Adrenal gland (tissue), 19 donors: Measurements from ENCODE around the gene MRNIP. TPM values are rescaled to one million over a fixed set of nuclear protein-coding genes. Genes with fewer than 3 reads are reported as not detected.
A peak's percentile ranks its signal among the peaks of the same experiment; 100 is the strongest.

Experiments used
- DNase-seq, 7 donors: peaks; one replicate each; pipeline ENCODE4 v3.0.0-alpha.2; 2019 to 2020
- H3K27ac ChIP-seq, 5 donors: fragments of 200-600 bp; sonication (generic) in 4 of 5; 1 replicate in 3 of 5; 2 replicates in 2 of 5; pipeline versions ENCODE4 v1.5.1 to v1.8.0; 2016 to 2020; ENCODE audit warnings: mild to moderate bottlenecking in 1 of 5
- H3K27me3 ChIP-seq: fragments of 200-600 bp; 2 replicates; pipeline ENCODE4 v1.8.0; 2021
- H3K36me3 ChIP-seq, 2 donors: fragments of 200-600 bp; replicated peaks in 1 of 2; 1 replicate in 1 of 2; 2 replicates in 1 of 2; pipeline versions ENCODE4 v1.5.1 to v1.8.0; 2018 to 2022
- H3K4me1 ChIP-seq, 2 donors: fragments of 200-600 bp; replicated peaks in 1 of 2; 1 replicate in 1 of 2; 2 replicates in 1 of 2; pipeline versions ENCODE4 v1.5.1 to v1.8.0; 2018 to 2021
- H3K4me3 ChIP-seq, 4 donors: fragments of 200-600 bp; sonication (generic) in 3 of 4; one replicate each; pipeline ENCODE4 v1.5.1; 2016 to 2018
- H3K9me3 ChIP-seq, 3 donors: fragments of 200-600 bp; sonication (generic) in 1 of 3; replicated peaks in 1 of 3; 1 replicate in 2 of 3; 2 replicates in 1 of 3; pipeline versions ENCODE4 v1.5.1 to v1.8.0; 2016 to 2021
- POLR2A ChIP-seq, 2 donors: fragments of 450-650 bp; IDR thresholded peaks; one replicate each; pipeline ENCODE4 v1.6.1; 2017; ENCODE audit warnings: antibody characterized with exemption in 2 of 2, mild to moderate bottlenecking in 2 of 2, moderate library complexity in 1 of 2
- WGBS, 4 donors: extraction: QIAGEN DNeasy Blood & Tissue Kit in 2 of 4; methylation state at CpG; one replicate each; pipeline versions ENCODE4 v1.1.5 to v1.1.7; 2013 to 2017; 5-methylcytosine and 5-hydroxymethylcytosine counted together
- intact Hi-C, 2 donors: fragments of 100-400 bp; cut with DNase I; formaldehyde crosslinking; loops; one replicate each; pipeline versions ENCODE4 v1.14.1 to v1.15.0; 2022 to 2023
- long read RNA-seq, 10 donors: library from polyadenylated mRNA in 3 of 10; unstranded in 2 of 10; stranded (forward) in 1 of 10; transcript quantifications; one replicate each; pipeline ENCODE4 v2.0.0 and lab custom pipeline, GENCODE V29; 2021 to 2026
- polyA plus RNA-seq, 3 donors: library from polyadenylated mRNA; stranded (reverse); fragments of 200-250 nt in 2 of 3; fragments of 350-450 nt in 1 of 3; fragmentation: Illumina TruSeq in 1 of 3; extraction: RNeasy Lipid Tissue Mini Kit (QIAGEN cat#74804) in 1 of 3; gene quantifications; one replicate each; pipeline ENCODE4 v1.2.3, GENCODE V29; 2013 to 2014
- total RNA-seq, 9 donors: library from RNA; depleted of rRNA in 4 of 9; stranded (reverse); fragments of >200 nt in 4 of 9; fragments of 120-200 nt in 1 of 9; fragmentation: NEBNext Ultra II Directional in 1 of 9; extraction: Animal tissue kit (Norgen Biotek cat#: 25700) in 1 of 9; gene quantifications; one replicate each; pipeline versions ENCODE4 v1.1.0 to v1.2.4, GENCODE V29; 2013 to 2023
- TF ChIP-seq, protein P1 (sequence below), 6 experiments: fragments of 450-650 bp in 4 of 6; fragments of 200-600 bp in 2 of 6; sonication (generic) in 1 of 6; IDR thresholded peaks; 1 replicate in 5 of 6; 2 replicates in 1 of 6; pipeline versions ENCODE4 v1.5.1 to v1.8.0; 2016 to 2021; ENCODE audit warnings: antibody characterized with exemption in 6 of 6, mild to moderate bottlenecking in 2 of 6, moderate library complexity in 1 of 6
- donor health status: healthy with polysubstance abuse.
- donor health status: Bipolar disorder and iron deficiency.
- donor health status: DM: yes; HTN: yes; CAD: no.
- donor health status: DM: no; HTN: no; CAD: no.
- donor health status: DM: no; HTN: no; CAD: no.
- donor health status: DM: yes; HTN: yes; CAD: no.

The MRNIP gene, protein sequence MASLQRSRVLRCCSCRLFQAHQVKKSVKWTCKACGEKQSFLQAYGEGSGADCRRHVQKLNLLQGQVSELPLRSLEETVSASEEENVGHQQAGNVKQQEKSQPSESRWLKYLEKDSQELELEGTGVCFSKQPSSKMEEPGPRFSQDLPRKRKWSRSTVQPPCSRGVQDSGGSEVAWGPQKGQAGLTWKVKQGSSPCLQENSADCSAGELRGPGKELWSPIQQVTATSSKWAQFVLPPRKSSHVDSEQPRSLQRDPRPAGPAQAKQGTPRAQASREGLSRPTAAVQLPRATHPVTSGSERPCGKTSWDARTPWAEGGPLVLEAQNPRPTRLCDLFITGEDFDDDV
- total RNA-seq (10 to 100 TPM; 14.7 to 46.5 (median 31.1) TPM), polyA plus RNA-seq (100 to 1,000 TPM in 2 of 3 donors, 10 to 100 TPM in 1; 12.3 to 129 (median 104) TPM)
- long read RNA-seq, donor 1, partial matches to known transcripts, result 0 of 1 reads
- long read RNA-seq, donor 1, other reads (novel, unspliced or antisense), result 0 of 1 reads
- long read RNA-seq, donor 2, partial matches to known transcripts, result 0 of 1 reads
- long read RNA-seq, donor 2, other reads (novel, unspliced or antisense), result 0 of 1 reads
- long read RNA-seq, donor 3, partial matches to known transcripts, result 0 of 5 reads
- long read RNA-seq, donor 3, other reads (novel, unspliced or antisense), result 0 of 5 reads
- long read RNA-seq, donor 4, full-length matches to known transcripts, result 16 of 17 reads
- long read RNA-seq, donor 4, partial matches to known transcripts, result 0 of 17 reads
- long read RNA-seq, donor 4, other reads (novel, unspliced or antisense), result 1 of 17 reads
- long read RNA-seq, donor 5, full-length matches to known transcripts, result 30 of 40 reads
- long read RNA-seq, donor 5, partial matches to known transcripts, result 2 of 40 reads
- long read RNA-seq, donor 5, other reads (novel, unspliced or antisense), result 8 of 40 reads
- long read RNA-seq, donor 6, transcript MRNIP-201 (7 exons, 1,238 nt), result major isoform, 11 of 21 reads
- long read RNA-seq, donor 6, partial matches to known transcripts, result 1 of 21 reads
- long read RNA-seq, donor 6, other reads (novel, unspliced or antisense), result 5 of 21 reads
- long read RNA-seq, donor 7, partial matches to known transcripts, result 113 of 169 reads
- long read RNA-seq, donor 7, other reads (novel, unspliced or antisense), result 52 of 169 reads
- long read RNA-seq, donor 8, transcript MRNIP-201 (7 exons, 1,238 nt), result major isoform, 6 of 9 reads
- long read RNA-seq, donor 8, partial matches to known transcripts, result 0 of 9 reads
- long read RNA-seq, donor 8, other reads (novel, unspliced or antisense), result 0 of 9 reads
- long read RNA-seq, donor 9, transcript MRNIP-201 (7 exons, 1,238 nt), result major isoform, 5 of 7 reads
- long read RNA-seq, donor 9, partial matches to known transcripts, result 0 of 7 reads
- long read RNA-seq, donor 9, other reads (novel, unspliced or antisense), result 0 of 7 reads
- long read RNA-seq, donor 10, partial matches to known transcripts, result 0 of 3 reads
- long read RNA-seq, donor 10, other reads (novel, unspliced or antisense), result 0 of 3 reads

GRCh38 chr5:179858586-179859427, at the start of gene MRNIP:
TSS of gene MRNIP (minus strand) at chr5:179858817. CDS start at chr5:179858796, 21 bp downstream.
- Histone ChIP-seq H3K4me1 (peaks cover 6 to 10% of the 10 kb centered on the region in 2 donors), H3K27ac (peak within 1 kb of the TSS; percentile 39 to 93 (median 84)), H3K9me3 (no peaks in the 10 kb centered on the region), H3K27me3 (no peaks in the 10 kb centered on the region), H3K4me3 (peak within 1 kb of the TSS; percentile 55 to 94 (median 76)), H3K36me3 (peaks cover 0 to 17% of the 10 kb centered on the region in 2 donors)
- TF ChIP-seq POLR2A (IDR thresholded peaks at IDR 0.05), result peak; percentile 52 to 81
- TF ChIP-seq, protein P1, sequence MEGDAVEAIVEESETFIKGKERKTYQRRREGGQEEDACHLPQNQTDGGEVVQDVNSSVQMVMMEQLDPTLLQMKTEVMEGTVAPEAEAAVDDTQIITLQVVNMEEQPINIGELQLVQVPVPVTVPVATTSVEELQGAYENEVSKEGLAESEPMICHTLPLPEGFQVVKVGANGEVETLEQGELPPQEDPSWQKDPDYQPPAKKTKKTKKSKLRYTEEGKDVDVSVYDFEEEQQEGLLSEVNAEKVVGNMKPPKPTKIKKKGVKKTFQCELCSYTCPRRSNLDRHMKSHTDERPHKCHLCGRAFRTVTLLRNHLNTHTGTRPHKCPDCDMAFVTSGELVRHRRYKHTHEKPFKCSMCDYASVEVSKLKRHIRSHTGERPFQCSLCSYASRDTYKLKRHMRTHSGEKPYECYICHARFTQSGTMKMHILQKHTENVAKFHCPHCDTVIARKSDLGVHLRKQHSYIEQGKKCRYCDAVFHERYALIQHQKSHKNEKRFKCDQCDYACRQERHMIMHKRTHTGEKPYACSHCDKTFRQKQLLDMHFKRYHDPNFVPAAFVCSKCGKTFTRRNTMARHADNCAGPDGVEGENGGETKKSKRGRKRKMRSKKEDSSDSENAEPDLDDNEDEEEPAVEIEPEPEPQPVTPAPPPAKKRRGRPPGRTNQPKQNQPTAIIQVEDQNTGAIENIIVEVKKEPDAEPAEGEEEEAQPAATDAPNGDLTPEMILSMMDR (IDR thresholded peaks at IDR 0.05), result peak in 1 of 6 experiments; percentile 18
- intact Hi-C loops, result loop anchor here in 1 of 2 donors (10.0 kb wide), 1 partner anchor 54 kb away; the partner anchor contains the start of gene MGAT4B
- WGBS, 4 donors, result 0 to 1% (median 1%) methylated on average over 5 to 90 of the region's 90 CpGs
- DNase-seq, result peak; percentile 95 to 98 (median 97)

GRCh38 chr5:179907556-179908324, 49.1 kb upstream of the MRNIP start, which contains the start of gene TBC1D9B:
TSS of gene TBC1D9B (minus strand) at chr5:179907897. CDS start at chr5:179907821, 76 bp downstream.
- TF ChIP-seq, protein P1 (IDR thresholded peaks at IDR 0.05), result peak in 3 of 6 experiments; percentile 39 to 70 (median 51)
- TF ChIP-seq POLR2A (IDR thresholded peaks at IDR 0.05), result peak in 1 of 2 donors; percentile 59
- Histone ChIP-seq H3K27me3 (no peaks in the 10 kb centered on the region), H3K9me3 (no peaks in the 10 kb centered on the region), H3K4me3 (peak within 1 kb of the TSS in 3 of 4 donors; percentile 18 to 70 (median 66)), H3K27ac (peak within 1 kb of the TSS; percentile 13 to 93 (median 77)), H3K36me3 (peaks cover 0 to 20% of the 10 kb centered on the region in 2 donors), H3K4me1 (peaks cover 15 to 28% of the 10 kb centered on the region in 2 donors)
- DNase-seq, result peak; percentile 59 to 74 (median 69)
- intact Hi-C loops, result loop anchor here (10.0 kb wide), 4 partner anchors 83 to 177 kb away; partner anchors contain the start of genes MGAT4B (in 1 of the 2), RNF130 (in 1 of the 2) and SQSTM1 (in 1 of the 2)
- WGBS, 4 donors, result 2 to 10% (median 4%) methylated on average over 8 to 105 of the region's 105 CpGs
